Activated CD8-positive, alpha-beta memory T cell treated with anti-CD3 and anti-CD28 coated beads, Interleukin-2, amount 50 U/mL, for 1 hour (primary cell): ENCODE data around the gene PLLP.

ENCODE experiments used
- DNase-seq: peaks from one replicate; pipeline ENCODE4 v3.0.0-alpha.2; 2020; ENCODE audit errors: extremely low read depth

PLLP gene

GRCh38 chr16:57256601-57257395 lies 27.7 kb downstream of the PLLP start:
- DNase-seq, result no peak

- no peak for DNase-seq
These were observed 28.6 kb downstream of the PLLP start for GRCh38 chr16:57255686-57256415.

GRCh38 chr16:57253466-57253865 lies 31.0 kb downstream of the PLLP start:
- no peak for DNase-seq

- DNase-seq, result no peak
These were observed 32.2 kb downstream of the PLLP start for GRCh38 chr16:57252148-57252721.

GRCh38 chr16:57251352-57251751 lies 33.1 kb downstream of the PLLP start:
- DNase-seq, result no peak

GRCh38 chr16:57245472-57246113 lies 38.9 kb downstream of the PLLP start:
- no peak for DNase-seq

GRCh38 chr16:57244767-57245471 lies 39.6 kb downstream of the PLLP start, which contains the start of gene ARL2BP:
Gene ARL2BP (plus strand): TSS chr16:57245259. CDS start chr16:57245368, 109 bp downstream.
- DNase-seq, result peak; percentile 92

- no peak for DNase-seq
These were observed 40.1 kb downstream of the PLLP start for GRCh38 chr16:57244463-57244766.

- DNase-seq, result no peak
These were observed 41.8 kb downstream of the PLLP start for GRCh38 chr16:57242650-57243049.

- no peak for DNase-seq
These were observed 43.6 kb downstream of the PLLP start for GRCh38 chr16:57240851-57241250.

- no peak for DNase-seq
These were observed 45.4 kb downstream of the PLLP start for GRCh38 chr16:57239107-57239506.

- no peak for DNase-seq
These were observed 45.8 kb downstream of the PLLP start for GRCh38 chr16:57238682-57239081.

- no peak for DNase-seq
These were observed 48.5 kb downstream of the PLLP start for GRCh38 chr16:57236022-57236350.

GRCh38 chr16:57235128-57236021 lies 49.1 kb downstream of the PLLP start:
- no peak for DNase-seq

GRCh38 chr16:57234707-57235092 lies 49.8 kb downstream of the PLLP start:
- no peak for DNase-seq

- no peak for DNase-seq
These were observed 50.3 kb downstream of the PLLP start for GRCh38 chr16:57233944-57234706.

- no peak for DNase-seq
These were observed 52.6 kb downstream of the PLLP start for GRCh38 chr16:57231821-57232350.

- DNase-seq, result no peak
These were observed 55.4 kb downstream of the PLLP start for GRCh38 chr16:57229079-57229478.

- DNase-seq, result no peak
These were observed 57.5 kb downstream of the PLLP start for GRCh38 chr16:57226701-57227621.
